Panc1 (cell line): Measurements from ENCODE around the gene KNG1. TPM values are rescaled to one million over a fixed set of nuclear protein-coding genes. Genes with fewer than 3 reads are reported as not detected.
A peak's percentile ranks its signal among the peaks of the same experiment; 100 is the strongest.

ENCODE experiments used
- ATAC-seq: fragments of 200-7000 bp; cut with Tn5 transposase; 2 replicates; pipeline ENCODE4 v1.9.1; 2020; ENCODE audit warnings: mild to moderate bottlenecking, moderate library complexity
- BruUV-seq: library from RNA; stranded (reverse); fragments of 400-500 nt; replicated peaks from 2 replicates; lab custom pipeline; 2021; lab: Mats Ljungman, UMichigan
- CTCF ChIA-PET: fragments of 300-600 bp; sonication (Branson Sonifier 250); formaldehyde crosslinking; loops from one replicate; lab custom pipeline; 2022; ENCODE audit warnings: antibody characterized with exemption; lab: Charles Lee
- POLR2A ChIA-PET: fragments of 300-600 bp; sonication (Branson Sonifier 250); formaldehyde crosslinking; loops from one replicate; lab custom pipeline; 2022; ENCODE audit warnings: antibody characterized with exemption; lab: Charles Lee
- DNase-seq: peaks from one replicate; pipeline ENCODE4 v3.0.0-alpha.2; 2010; ENCODE audit warnings: low read depth, low spot score
- H3K27ac ChIP-seq: 2 replicates; pipeline ENCODE4 v1.5.1; 2011; ENCODE audit warnings: mild to moderate bottlenecking, low read length, inconsistent platforms
- H3K27me3 ChIP-seq: fragments of 200-500 bp; sonication (Bioruptor generic); 2 replicates; pipeline ENCODE4 v1.6.0; 2014; ENCODE audit warnings: low read length, inconsistent platforms; ENCODE audit not compliant: control insufficient read depth, insufficient read depth
- H3K36me3 ChIP-seq: fragments of 200-500 bp; sonication (Bioruptor generic); 2 replicates; pipeline ENCODE4 v1.5.1; 2014; ENCODE audit warnings: inconsistent platforms, mild to moderate bottlenecking, low read length, moderate library complexity; ENCODE audit not compliant: control insufficient read depth, insufficient read depth
- H3K4me1 ChIP-seq: 2 replicates; pipeline ENCODE4 v1.5.1; 2011; ENCODE audit warnings: inconsistent platforms, mild to moderate bottlenecking, low read length, moderate library complexity; ENCODE audit not compliant: control insufficient read depth, insufficient read depth
- H3K4me3 ChIP-seq, 2 experiments: 2 replicates each; pipeline ENCODE4 v1.5.1; 2011 to 2012; ENCODE audit warnings: low read depth in 2 of 2, low read length in 2 of 2, mild to moderate bottlenecking in 2 of 2, inconsistent platforms in 1 of 2, moderate library complexity in 1 of 2
- H3K9me3 ChIP-seq: fragments of 200-500 bp; sonication (Bioruptor generic); 2 replicates; pipeline ENCODE4 v1.5.1; 2014; ENCODE audit warnings: low read depth, mild to moderate bottlenecking, inconsistent platforms, low read length, moderate library complexity; ENCODE audit not compliant: control insufficient read depth, insufficient read depth
- CTCF ChIP-seq: fragments of 450-650 bp; IDR thresholded peaks from 2 replicates; pipeline ENCODE4 v1.5.1; 2017; ENCODE audit warnings: mild to moderate bottlenecking
- POLR2AphosphoS5 ChIP-seq: IDR thresholded peaks from 2 replicates; pipeline ENCODE4 v1.6.1; 2012; ENCODE audit warnings: mild to moderate bottlenecking, low read depth, low read length, moderate library complexity
- SIN3A ChIP-seq: IDR thresholded peaks from 2 replicates; pipeline ENCODE4 v1.6.1; 2012; ENCODE audit warnings: low read depth, mild to moderate bottlenecking, low read length, moderate library complexity, borderline replicate concordance; ENCODE audit not compliant: insufficient read depth
- TCF7L2 ChIP-seq: IDR thresholded peaks from 2 replicates; pipeline ENCODE4 v1.6.1; 2011; ENCODE audit warnings: mild to moderate bottlenecking, low read depth, low read length, inconsistent platforms
- in situ Hi-C: cut with HindIII; loops from 2 replicates; pipeline ENCODE4 v1.10.0; 2016; ENCODE audit warnings: low sequenced_read_pairs, low pct_unique_long_range_greater_than_20kb
- intact Hi-C: fragments of 100-400 bp; cut with micrococcal nuclease; formaldehyde crosslinking; loops from one replicate; pipeline ENCODE4 v1.10.0; 2022; ENCODE audit not compliant: unreplicated experiment
- total RNA-seq: library from RNA; stranded (reverse); gene quantifications from one replicate; pipeline ENCODE4 v1.2.1, GENCODE V29; 2021; ENCODE audit not compliant: unreplicated experiment
- TF ChIP-seq, protein P1 (sequence below), 2 experiments: IDR thresholded peaks; 2 replicates each; pipeline ENCODE4 v1.6.1; 2011 to 2012; ENCODE audit warnings: low read depth in 2 of 2, control low read depth in 1 of 2, low read length in 1 of 2, mild to moderate bottlenecking in 1 of 2, moderate library complexity in 1 of 2; ENCODE audit not compliant: insufficient read depth in 1 of 2

KNG1 gene
- total RNA-seq, 1 experiment from 2014 or later, result 0.23 TPM

GRCh38 chr3:186779204-186779603, 62.0 kb downstream of the KNG1 start:
- Histone ChIP-seq H3K27ac (no peak overlapping the region), H3K4me1 (peaks cover 8% of the 10 kb centered on the region; the same call in 1 of the 2 replicates), H3K4me3 (no peak overlapping the region), H3K27me3 (no peaks in the 10 kb centered on the region), H3K9me3 (no peaks in the 10 kb centered on the region), H3K36me3 (peaks cover 5% of the 10 kb centered on the region)
- in situ Hi-C loops, result no loop called here
- ChIA-PET CTCF (interaction anchor here (1.0 kb wide), 1 partner anchor 162 kb away, joined by 5 read pairs; no protein-coding TSS in a partner anchor), POLR2A (no interaction called here)
- DNase-seq (no peak), ATAC-seq (no peak)
- intact Hi-C loops, result no loop called here
- TF ChIP-seq SIN3A (no peak), TCF7L2 (no peak), CTCF (no peak), POLR2AphosphoS5 (no peak)
- TF ChIP-seq, protein P1, sequence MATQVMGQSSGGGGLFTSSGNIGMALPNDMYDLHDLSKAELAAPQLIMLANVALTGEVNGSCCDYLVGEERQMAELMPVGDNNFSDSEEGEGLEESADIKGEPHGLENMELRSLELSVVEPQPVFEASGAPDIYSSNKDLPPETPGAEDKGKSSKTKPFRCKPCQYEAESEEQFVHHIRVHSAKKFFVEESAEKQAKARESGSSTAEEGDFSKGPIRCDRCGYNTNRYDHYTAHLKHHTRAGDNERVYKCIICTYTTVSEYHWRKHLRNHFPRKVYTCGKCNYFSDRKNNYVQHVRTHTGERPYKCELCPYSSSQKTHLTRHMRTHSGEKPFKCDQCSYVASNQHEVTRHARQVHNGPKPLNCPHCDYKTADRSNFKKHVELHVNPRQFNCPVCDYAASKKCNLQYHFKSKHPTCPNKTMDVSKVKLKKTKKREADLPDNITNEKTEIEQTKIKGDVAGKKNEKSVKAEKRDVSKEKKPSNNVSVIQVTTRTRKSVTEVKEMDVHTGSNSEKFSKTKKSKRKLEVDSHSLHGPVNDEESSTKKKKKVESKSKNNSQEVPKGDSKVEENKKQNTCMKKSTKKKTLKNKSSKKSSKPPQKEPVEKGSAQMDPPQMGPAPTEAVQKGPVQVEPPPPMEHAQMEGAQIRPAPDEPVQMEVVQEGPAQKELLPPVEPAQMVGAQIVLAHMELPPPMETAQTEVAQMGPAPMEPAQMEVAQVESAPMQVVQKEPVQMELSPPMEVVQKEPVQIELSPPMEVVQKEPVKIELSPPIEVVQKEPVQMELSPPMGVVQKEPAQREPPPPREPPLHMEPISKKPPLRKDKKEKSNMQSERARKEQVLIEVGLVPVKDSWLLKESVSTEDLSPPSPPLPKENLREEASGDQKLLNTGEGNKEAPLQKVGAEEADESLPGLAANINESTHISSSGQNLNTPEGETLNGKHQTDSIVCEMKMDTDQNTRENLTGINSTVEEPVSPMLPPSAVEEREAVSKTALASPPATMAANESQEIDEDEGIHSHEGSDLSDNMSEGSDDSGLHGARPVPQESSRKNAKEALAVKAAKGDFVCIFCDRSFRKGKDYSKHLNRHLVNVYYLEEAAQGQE (IDR thresholded peaks at IDR 0.05; ENCODE audit: insufficient read depth in 1 of 2, low read depth in 2 of 2, low read length in 1 of 2), result no peak
- BruUV-seq, result no TSS peak

- CTCF ChIA-PET, result no interaction called here
- H3K9me3 ChIP-seq, result no peaks in the 10 kb centered on the region
- ATAC-seq (peak; percentile 25), DNase-seq (no peak)
- TSS peak; percentile 99 for BruUV-seq
- TF ChIP-seq SIN3A (no peak), POLR2AphosphoS5 (no peak), CTCF (no peak), TCF7L2 (no peak)
- TF ChIP-seq, protein P1 (IDR thresholded peaks at IDR 0.05; ENCODE audit: insufficient read depth in 1 of 2, low read depth in 2 of 2, low read length in 1 of 2), result no peak
- POLR2A ChIA-PET, result interaction anchor here (1.3 kb wide), 1 partner anchor 13 kb away, joined by 4 read pairs; no protein-coding TSS in a partner anchor
- peaks cover 39% of the 10 kb centered on the region for H3K36me3 ChIP-seq
- intact Hi-C loops, result no loop called here
- in situ Hi-C loops, result no loop called here
- H3K27ac ChIP-seq, result peak overlapping the region; percentile 100
- peaks cover 28% of the 10 kb centered on the region for H3K4me1 ChIP-seq
- H3K27me3 ChIP-seq, result no peaks in the 10 kb centered on the region
- H3K4me3 ChIP-seq, result peak overlapping the region; percentile 96 to 97
These were observed 65.4 kb downstream of the KNG1 start for GRCh38 chr3:186782542-186783057.
